CD4-positive, alpha-beta T cell treated with Interleukin-12 subunit alpha and Interleukin-12 subunit beta, for 1 hour (primary cell): Measurements from ENCODE around the gene PRSS33.

Experiments
- DNase-seq: peaks from one replicate; pipeline ENCODE4 v3.0.0-alpha.2; 2020

PRSS33 gene

DNA sequence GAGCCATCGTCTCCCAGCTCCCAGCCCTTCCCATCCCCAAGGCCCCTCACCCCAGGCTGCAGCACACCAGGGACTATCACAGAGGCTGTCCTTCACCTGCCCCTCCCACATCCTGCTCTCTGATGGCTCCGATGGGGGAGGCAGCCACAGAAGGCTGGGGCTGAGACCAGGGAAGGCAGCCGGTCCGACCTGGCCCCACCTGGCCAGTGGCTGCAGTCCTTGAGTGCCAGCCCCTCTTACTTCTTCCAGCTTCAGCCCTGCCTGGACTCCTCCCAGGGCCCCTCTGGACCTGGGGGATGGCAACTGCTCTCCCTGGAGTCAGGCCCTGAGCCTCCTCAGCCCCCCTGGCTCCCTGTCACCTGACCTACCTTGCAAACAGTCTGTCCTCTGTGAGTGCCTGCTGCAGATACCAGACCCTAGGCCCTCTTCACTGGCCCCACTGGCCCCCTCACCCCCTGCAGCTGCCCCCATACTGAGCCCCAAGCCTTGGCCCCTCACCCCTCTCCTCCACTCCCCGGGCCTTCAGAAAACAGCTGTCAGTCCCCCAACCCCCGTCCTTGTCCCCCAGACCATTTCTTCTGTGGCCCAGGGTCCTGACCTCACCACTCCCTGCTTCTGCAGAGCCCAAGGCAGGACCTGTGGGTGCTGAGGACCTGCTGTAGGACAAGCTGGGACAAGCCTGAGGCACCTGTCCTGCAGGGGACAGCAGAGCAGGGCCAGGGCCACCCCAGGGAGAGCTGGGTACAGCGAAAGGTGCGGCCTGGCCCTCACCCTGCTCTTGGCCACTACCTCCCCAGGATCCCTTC, 47.5 kb downstream of the PRSS33 start:
- no peak for DNase-seq

DNA sequence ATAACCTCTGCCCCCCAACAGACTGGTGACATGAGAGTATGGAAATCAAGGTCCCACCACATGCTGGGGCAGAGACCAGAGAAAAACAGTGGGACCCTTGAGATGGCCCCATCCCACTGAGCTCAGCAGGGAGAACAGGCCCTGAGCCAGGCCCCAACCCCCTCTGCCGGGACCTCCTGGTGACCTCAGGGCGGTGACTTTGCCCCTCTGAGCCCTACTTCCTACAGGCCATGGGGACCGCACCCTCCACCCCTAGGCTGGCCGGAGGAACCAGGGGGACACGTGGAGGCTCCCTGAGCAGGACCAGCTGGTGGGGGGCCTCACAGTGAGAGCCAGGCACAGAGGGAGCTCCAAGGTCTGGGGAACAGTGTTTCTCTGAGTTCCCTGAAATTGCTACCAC, 48.7 kb downstream of the PRSS33 start:
- DNase-seq: no peak

DNA sequence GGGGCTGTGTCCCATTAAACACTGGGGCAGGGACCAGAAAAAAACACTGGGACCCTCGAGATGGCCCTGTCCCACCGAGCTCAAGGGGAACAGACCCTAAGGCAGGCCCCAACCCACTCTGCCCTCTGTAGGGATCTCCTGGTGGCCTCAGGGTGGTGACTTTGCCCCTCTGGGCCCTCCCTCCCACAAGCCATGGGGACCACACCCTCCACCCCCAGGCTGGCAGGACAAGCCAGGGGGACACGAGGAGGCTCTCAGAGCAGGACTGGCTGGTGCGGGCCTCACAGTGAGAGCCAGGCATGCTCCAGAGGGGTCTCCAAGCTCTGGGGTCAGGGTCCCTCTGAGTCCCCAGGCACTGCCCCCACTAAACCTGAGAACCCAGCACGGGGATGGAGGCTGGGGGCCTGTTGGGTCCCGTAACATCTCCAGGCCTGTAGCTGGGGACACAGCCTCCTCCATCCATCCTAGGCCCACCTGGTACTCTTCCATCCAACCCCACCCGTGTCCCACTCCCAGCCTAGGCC, 49.4 kb downstream of the PRSS33 start:
- DNase-seq: no peak

DNA sequence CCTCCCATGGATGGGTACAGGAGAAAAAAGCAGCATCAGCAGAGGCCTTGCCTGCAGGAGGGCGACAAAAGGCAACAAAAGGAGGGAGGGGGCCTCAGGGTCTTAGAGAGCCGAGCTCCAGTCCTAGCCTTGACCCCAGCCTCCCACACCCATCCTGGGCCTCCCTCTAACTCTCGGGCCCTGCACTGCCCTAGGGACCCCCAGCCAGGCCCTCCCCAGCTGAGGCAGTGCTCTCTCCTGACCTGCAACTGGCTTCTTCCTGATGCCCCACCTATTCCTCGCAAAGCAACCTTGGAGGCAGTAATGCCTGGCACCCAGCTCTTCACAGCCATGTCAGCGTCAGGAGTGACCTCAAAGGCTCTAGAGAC, 50.1 kb downstream of the PRSS33 start:
- DNase-seq: no peak

- no peak for DNase-seq
These were observed 50.7 kb downstream of the PRSS33 start for GRCh38 chr16:2736476-2737237.

- DNase-seq: no peak
These were observed 52.4 kb downstream of the PRSS33 start for GRCh38 chr16:2734844-2735515.
